Activated CD8-positive, alpha-beta T cell treated with anti-CD3 and anti-CD28 coated beads for 36 hours (primary cell): Measurements from ENCODE around the gene RINL. TPM values are rescaled to one million over a fixed set of nuclear protein-coding genes. Genes with fewer than 3 reads are reported as not detected.
A peak's percentile ranks its signal among the peaks of the same experiment; 100 is the strongest.

Experiments used
- ATAC-seq: fragments of 200-7000 bp; cut with Tn5 transposase; one replicate; pipeline ENCODE4 v1.10.0; 2021; ENCODE audit warnings: mild to moderate bottlenecking, moderate library complexity
- CTCF ChIA-PET: fragments of 350-600 bp; sonication (Branson Sonifier 250); formaldehyde crosslinking; loops from one replicate; lab custom pipeline; 2021; ENCODE audit warnings: antibody characterized with exemption; lab: Charles Lee
- POLR2A ChIA-PET: fragments of 350-600 bp; sonication (Branson Sonifier 250); formaldehyde crosslinking; loops from one replicate; lab custom pipeline; 2021; ENCODE audit warnings: antibody characterized with exemption; lab: Charles Lee
- DNase-seq: peaks from one replicate; pipeline ENCODE4 v3.0.0-alpha.2; 2020
- H3K27ac Mint-ChIP-seq: one replicate; pipeline ENCODE4 v1.8.0; 2021; ENCODE audit warnings: mild to moderate bottlenecking, mixed read lengths
- H3K27me3 Mint-ChIP-seq: one replicate; pipeline ENCODE4 v1.8.0; 2021; ENCODE audit warnings: mixed read lengths
- H3K36me3 Mint-ChIP-seq: one replicate; pipeline ENCODE4 v1.8.0; 2021; ENCODE audit warnings: low read depth, mixed read lengths
- H3K4me1 Mint-ChIP-seq: one replicate; pipeline ENCODE4 v1.8.0; 2021; ENCODE audit warnings: low read depth, mixed read lengths
- H3K4me3 Mint-ChIP-seq: one replicate; pipeline ENCODE4 v1.8.0; 2021; ENCODE audit warnings: mild to moderate bottlenecking, moderate library complexity, mixed read lengths
- H3K9me3 Mint-ChIP-seq: one replicate; pipeline ENCODE4 v1.8.0; 2021; ENCODE audit warnings: mixed read lengths
- intact Hi-C: fragments of 100-400 bp; cut with micrococcal nuclease; formaldehyde crosslinking; loops from one replicate; pipeline ENCODE4 v1.10.0; 2022
- total RNA-seq, 2 experiments: library from RNA; stranded (reverse); gene quantifications; one replicate each; pipeline ENCODE4 v1.2.3, GENCODE V29; 2021
- TF ChIP-seq, protein P1 (sequence below): fragments of 200-600 bp; IDR thresholded peaks from one replicate; pipeline ENCODE4 v1.8.0; 2022; ENCODE audit warnings: antibody characterized with exemption, mild to moderate bottlenecking

RINL gene
- total RNA-seq, 2 experiments from 2014 or later: 85.5 to 87.7 TPM

GRCh38 chr19:38839816-38840582, 38.1 kb downstream of the RINL start:
- DNase-seq: peak; percentile 49
- ChIA-PET CTCF (interaction anchor here (0.7 to 1.8 kb wide), 4 partner anchors 51 to 105 kb away, joined by 3 to 4 read pairs (median 4); partner anchors contain the start of genes MRPS12 and SARS2), POLR2A (interaction anchor here (0.6 to 4.6 kb wide), 10 partner anchors 8 to 200 kb away, joined by 3 to 48 read pairs (median 3); partner anchors contain the start of genes HNRNPL and RINL)
- Mint-ChIP-seq H3K36me3 (peaks cover 89% of the 10 kb centered on the region), H3K27ac (peak overlapping the region; percentile 97), H3K9me3 (no peaks in the 10 kb centered on the region), H3K4me3 (no peak overlapping the region), H3K4me1 (peaks cover 64% of the 10 kb centered on the region), H3K27me3 (no peaks in the 10 kb centered on the region)
- TF ChIP-seq, protein P1, sequence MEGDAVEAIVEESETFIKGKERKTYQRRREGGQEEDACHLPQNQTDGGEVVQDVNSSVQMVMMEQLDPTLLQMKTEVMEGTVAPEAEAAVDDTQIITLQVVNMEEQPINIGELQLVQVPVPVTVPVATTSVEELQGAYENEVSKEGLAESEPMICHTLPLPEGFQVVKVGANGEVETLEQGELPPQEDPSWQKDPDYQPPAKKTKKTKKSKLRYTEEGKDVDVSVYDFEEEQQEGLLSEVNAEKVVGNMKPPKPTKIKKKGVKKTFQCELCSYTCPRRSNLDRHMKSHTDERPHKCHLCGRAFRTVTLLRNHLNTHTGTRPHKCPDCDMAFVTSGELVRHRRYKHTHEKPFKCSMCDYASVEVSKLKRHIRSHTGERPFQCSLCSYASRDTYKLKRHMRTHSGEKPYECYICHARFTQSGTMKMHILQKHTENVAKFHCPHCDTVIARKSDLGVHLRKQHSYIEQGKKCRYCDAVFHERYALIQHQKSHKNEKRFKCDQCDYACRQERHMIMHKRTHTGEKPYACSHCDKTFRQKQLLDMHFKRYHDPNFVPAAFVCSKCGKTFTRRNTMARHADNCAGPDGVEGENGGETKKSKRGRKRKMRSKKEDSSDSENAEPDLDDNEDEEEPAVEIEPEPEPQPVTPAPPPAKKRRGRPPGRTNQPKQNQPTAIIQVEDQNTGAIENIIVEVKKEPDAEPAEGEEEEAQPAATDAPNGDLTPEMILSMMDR: no peak
- ATAC-seq: no peak
- intact Hi-C loops: loop anchor here (10.0 kb wide), 1 partner anchor 105 kb away; no protein-coding TSS in a partner anchor

- DNase-seq (no peak), ATAC-seq (no peak)
- Mint-ChIP-seq H3K9me3 (no peaks in the 10 kb centered on the region), H3K27ac (peak overlapping the region; percentile 92), H3K36me3 (peaks cover 84% of the 10 kb centered on the region), H3K4me1 (peaks cover 59% of the 10 kb centered on the region), H3K4me3 (no peak overlapping the region), H3K27me3 (no peaks in the 10 kb centered on the region)
- intact Hi-C loops: no loop called here
- ChIA-PET POLR2A (interaction anchor here (0.6 to 4.6 kb wide), 12 partner anchors 9 to 214 kb away, joined by 3 to 48 read pairs (median 3); partner anchors contain the start of genes HNRNPL and RINL), CTCF (interaction anchor here (0.7 to 1.8 kb wide), 4 partner anchors 30 to 104 kb away, joined by 3 to 4 read pairs (median 4); partner anchors contain the start of genes MRPS12 and SARS2)
- TF ChIP-seq, protein P1: no peak
These were observed 38.9 kb downstream of the RINL start for GRCh38 chr19:38838986-38839761.

DNA sequence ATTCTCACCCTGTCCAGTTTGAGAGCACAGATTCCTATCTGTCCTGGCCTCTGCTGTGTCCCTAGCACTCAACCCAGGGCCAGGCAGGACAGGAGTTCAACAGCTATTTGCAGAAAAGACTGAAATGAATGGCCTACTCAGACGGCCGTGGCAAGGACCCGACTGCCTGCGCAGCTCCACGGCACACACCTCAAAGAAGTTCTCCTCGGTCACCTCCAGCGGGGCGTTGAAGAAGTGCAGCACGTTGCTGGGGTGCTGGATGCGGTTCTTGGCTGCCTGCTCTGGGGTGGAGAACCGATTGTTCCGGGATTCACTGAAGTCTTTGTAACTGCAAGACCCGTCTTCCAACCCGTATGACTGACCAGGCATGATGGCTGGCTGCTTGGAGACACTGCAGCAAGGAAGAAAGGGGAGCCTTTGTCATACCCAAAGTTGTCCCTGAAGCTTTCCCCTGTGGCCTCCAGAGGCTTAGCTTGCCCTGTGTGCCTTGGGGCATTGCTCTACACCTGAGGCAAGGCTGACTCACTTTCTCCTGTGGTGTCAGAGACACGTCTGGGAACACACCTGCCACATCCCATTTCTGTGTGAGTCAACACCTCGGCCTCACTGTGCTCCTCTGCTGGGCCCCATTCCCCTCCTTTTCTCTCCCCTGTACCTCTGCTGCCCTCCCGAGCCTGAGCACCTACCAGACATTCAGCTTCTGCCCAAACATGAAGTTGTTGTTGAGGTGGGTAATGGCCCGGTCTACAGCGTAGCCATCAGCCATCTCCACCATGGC, 39.7 kb downstream of the RINL start:
- no peaks in the 10 kb centered on the region for H3K9me3 Mint-ChIP-seq
- peak; percentile 81 for DNase-seq
- ChIA-PET CTCF (interaction anchor here (1.6 kb wide), 1 partner anchor 31 kb away, joined by 4 read pairs; no protein-coding TSS in a partner anchor), POLR2A (interaction anchor here (0.6 to 4.6 kb wide), 11 partner anchors 9 to 213 kb away, joined by 3 to 48 read pairs (median 3); partner anchors contain the start of genes HNRNPL and RINL)
- peaks cover 76% of the 10 kb centered on the region for H3K36me3 Mint-ChIP-seq
- no peaks in the 10 kb centered on the region for H3K27me3 Mint-ChIP-seq
- peak overlapping the region; percentile 92 for H3K27ac Mint-ChIP-seq
- ATAC-seq: peak; percentile 62
- TF ChIP-seq, protein P1: no peak
- intact Hi-C loops: no loop called here
- peaks cover 54% of the 10 kb centered on the region for H3K4me1 Mint-ChIP-seq
- no peak overlapping the region for H3K4me3 Mint-ChIP-seq

DNA sequence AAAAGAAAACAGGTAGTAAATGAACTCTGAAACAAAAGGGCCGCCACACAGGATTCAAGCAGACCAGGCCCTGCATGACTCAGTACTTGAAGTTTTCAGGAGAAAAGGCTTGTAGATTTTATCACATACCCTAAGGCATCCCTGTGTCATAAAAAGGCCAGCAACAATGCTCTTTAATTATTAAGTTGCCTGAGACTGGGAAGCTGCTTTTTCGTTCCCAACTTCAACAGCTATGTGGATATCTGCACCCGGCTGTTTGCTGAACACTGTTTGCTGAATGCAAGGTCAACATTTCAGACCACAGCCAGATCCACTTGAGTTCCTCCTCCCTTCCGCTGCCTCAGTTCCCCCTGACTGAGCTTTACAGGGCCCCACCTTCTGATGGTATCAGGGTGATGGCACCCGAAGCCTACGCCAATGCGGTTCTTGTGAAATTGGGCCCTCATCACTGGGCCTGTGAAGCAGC, 40.4 kb downstream of the RINL start:
- Mint-ChIP-seq H3K9me3 (no peaks in the 10 kb centered on the region), H3K27me3 (no peaks in the 10 kb centered on the region), H3K27ac (peak overlapping the region; percentile 55), H3K4me1 (peaks cover 47% of the 10 kb centered on the region), H3K36me3 (peaks cover 69% of the 10 kb centered on the region), H3K4me3 (no peak overlapping the region)
- ATAC-seq: no peak
- CTCF ChIA-PET: interaction anchor here (1.6 kb wide), 1 partner anchor 32 kb away, joined by 4 read pairs; no protein-coding TSS in a partner anchor
- POLR2A ChIA-PET: interaction anchor here (0.9 to 4.6 kb wide), 5 partner anchors 10 to 40 kb away, joined by 3 to 48 read pairs (median 9); partner anchors contain the start of genes HNRNPL and RINL
- intact Hi-C loops: no loop called here
- no peak for DNase-seq
- TF ChIP-seq, protein P1: no peak
